ENCODE results near the gene EIF5AL1. TPM values are rescaled to one million over a fixed set of nuclear protein-coding genes. Genes with fewer than 3 reads are reported as not detected.

EIF5AL1 gene
- total and polyA plus RNA-seq, 9 of the 15 experiments (the other 6 are each of a cell fraction or from before 2014, with no cell fraction given) = 0.03 to 3.4 (median 0.53) TPM; not detected in 1

DNA sequence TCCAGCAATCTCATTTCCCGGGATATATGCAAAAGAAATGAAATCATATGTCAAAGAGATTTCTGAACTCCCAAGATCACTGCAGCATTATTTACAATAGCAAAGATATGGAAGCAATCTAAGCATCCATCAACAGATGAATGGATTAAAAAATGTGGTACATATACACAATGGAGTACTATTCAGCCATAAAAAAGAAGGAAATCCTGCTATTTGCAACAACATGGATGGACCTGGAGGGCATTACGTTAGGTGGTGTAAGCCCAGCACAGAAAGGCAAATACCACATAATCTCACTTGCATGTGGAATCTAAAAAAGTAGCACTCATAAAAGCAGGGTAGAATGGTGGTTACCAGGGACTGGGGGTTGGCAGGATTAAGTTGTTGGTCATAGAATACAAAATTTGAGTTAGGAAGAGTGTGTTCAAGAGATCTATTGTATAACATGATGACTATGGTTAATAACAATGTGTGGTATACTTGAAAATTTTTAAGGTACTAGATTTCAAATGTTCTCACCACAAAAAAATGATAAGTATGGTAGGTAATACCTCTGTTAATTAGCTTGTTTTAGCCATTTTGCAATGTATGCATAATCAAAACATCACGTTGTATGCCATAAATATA is 32.9 kb upstream of the EIF5AL1 start:
- Histone ChIP-seq H3K27ac (ENCODE audit: extremely low read depth, low read depth, low read length) (no peak overlapping the region), H3K9me1 (ENCODE audit: control insufficient read depth, insufficient read depth, low read length) (no peaks in the 10 kb centered on the region), H4K20me1 (replicated peaks; ENCODE audit: control insufficient read depth, insufficient read depth, low read length) (no peaks in the 10 kb centered on the region), H3K4me2 (ENCODE audit: insufficient read depth, low read length) (no peak overlapping the region), H3K4me3 (no peak overlapping the region), H3K79me2 (ENCODE audit: control insufficient read depth, insufficient read depth, low read length) (no peaks in the 10 kb centered on the region), H2AFZ (ENCODE audit: low read depth, low read length) (no peak overlapping the region), H3K9me3 (replicated peaks; ENCODE audit: control insufficient read depth, insufficient read depth, low read depth, low read length) (no peaks in the 10 kb centered on the region), H3K9ac (ENCODE audit: insufficient read depth in 1 of 2, low read depth in 2 of 2, low read length in 2 of 2) (no peak overlapping the region), H3K4me1 (replicated peaks in 1 of 2; ENCODE audit: control insufficient read depth in 2 of 2, insufficient read depth in 2 of 2, low read length in 2 of 2) (peaks cover 3 to 6% of the 10 kb centered on the region in 2 experiments; a peak in 3 of 5 replicates), H3K36me3 (ENCODE audit: control insufficient read depth, insufficient read depth, low read length) (no peaks in the 10 kb centered on the region), H3K27me3 (ENCODE audit: control insufficient read depth in 2 of 2, insufficient read depth in 2 of 2, low read length in 2 of 2) (peaks cover 7 to 10% of the 10 kb centered on the region in 2 experiments; a peak in 2 of 5 replicates)
- DNase-seq (ENCODE audit: extremely low read depth in 1 of 4, low spot score in 3 of 4) (no peak), ATAC-seq (no peak), FAIRE-seq (no peak)
- TF ChIP-seq ZNF316 (IDR thresholded peaks at IDR 0.05) = peak; percentile 50; the same call in 1 of the 2 replicates
- peak; percentile 68 for TF ChIP-seq ZNF146 (CRISPR knock-in tag; IDR thresholded peaks at IDR 0.05; ENCODE audit: unreplicated experiment)
- no peak for TF ChIP-seq ILK (tag; IDR thresholded peaks at IDR 0.05; ENCODE audit: borderline replicate concordance, low read depth)
- WGBS (ENCODE audit: insufficient coverage, low coverage, missing lambda C conversion rate) = 0% methylated on average over 3 of the region's 3 CpGs
- in situ Hi-C loops (cut with MboI) (no loop called here), intact Hi-C loops (cut with micrococcal nuclease) (no loop called here)
- BruUV-seq (replicated peaks) = no TSS peak
- ChIA-PET POLR2A (interaction anchor here (0.8 kb wide), 1 partner anchor 8 kb away, joined by 3 read pairs; no protein-coding TSS in a partner anchor), CTCF (ENCODE audit: low intra/inter-chr PET ratio) (no interaction called here)

DNA sequence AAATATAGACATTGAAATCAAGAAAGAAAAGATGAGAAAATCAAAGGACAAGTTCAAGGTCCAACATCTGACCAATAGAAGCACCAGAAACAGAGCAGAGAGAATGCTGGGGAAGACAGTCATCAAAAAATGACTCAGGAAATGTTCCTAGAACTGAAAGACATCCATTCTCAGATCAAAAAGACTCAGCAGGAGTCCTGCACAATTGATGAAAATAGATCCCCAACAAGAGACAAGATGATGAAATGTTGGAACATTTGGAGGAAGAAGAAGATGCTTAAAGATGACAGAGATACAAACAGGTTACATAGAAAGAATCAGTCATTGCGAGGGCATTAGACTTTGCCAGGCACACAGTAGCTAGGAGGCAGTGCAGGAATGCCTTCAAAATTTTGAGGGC is 30.0 kb upstream of the EIF5AL1 start:
- intact Hi-C loops (cut with micrococcal nuclease) (no loop called here), in situ Hi-C loops (cut with MboI) (no loop called here)
- Histone ChIP-seq H3K9ac (ENCODE audit: insufficient read depth in 1 of 2, low read depth in 2 of 2, low read length in 2 of 2) (no peak overlapping the region), H3K4me2 (ENCODE audit: insufficient read depth, low read length) (no peak overlapping the region), H3K36me3 (ENCODE audit: control insufficient read depth, insufficient read depth, low read length) (no peaks in the 10 kb centered on the region), H3K9me3 (replicated peaks; ENCODE audit: control insufficient read depth, insufficient read depth, low read depth, low read length) (no peaks in the 10 kb centered on the region), H4K20me1 (replicated peaks; ENCODE audit: control insufficient read depth, insufficient read depth, low read length) (no peaks in the 10 kb centered on the region), H3K9me1 (ENCODE audit: control insufficient read depth, insufficient read depth, low read length) (no peaks in the 10 kb centered on the region), H3K4me1 (replicated peaks in 1 of 2; ENCODE audit: control insufficient read depth in 2 of 2, insufficient read depth in 2 of 2, low read length in 2 of 2) (0 out of 5 replicates have a peak, but pooled peaks cover 0 to under 1% of the 10 kb centered on the region in 2 experiments), H3K79me2 (ENCODE audit: control insufficient read depth, insufficient read depth, low read length) (no peaks in the 10 kb centered on the region), H3K27ac (ENCODE audit: extremely low read depth, low read depth, low read length) (no peak overlapping the region), H3K27me3 (ENCODE audit: control insufficient read depth in 2 of 2, insufficient read depth in 2 of 2, low read length in 2 of 2) (peaks cover 7 to 10% of the 10 kb centered on the region in 2 experiments; a peak in 2 of 5 replicates), H2AFZ (ENCODE audit: low read depth, low read length) (no peak overlapping the region), H3K4me3 (no peak overlapping the region)
- TF ChIP-seq, protein P1, sequence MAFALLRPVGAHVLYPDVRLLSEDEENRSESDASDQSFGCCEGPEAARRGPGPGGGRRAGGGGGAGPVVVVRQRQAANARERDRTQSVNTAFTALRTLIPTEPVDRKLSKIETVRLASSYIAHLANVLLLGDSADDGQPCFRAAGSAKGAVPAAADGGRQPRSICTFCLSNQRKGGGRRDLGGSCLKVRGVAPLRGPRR (CRISPR knock-in tag; IDR thresholded peaks at IDR 0.05) = no peak
- TF ChIP-seq, protein P2, sequence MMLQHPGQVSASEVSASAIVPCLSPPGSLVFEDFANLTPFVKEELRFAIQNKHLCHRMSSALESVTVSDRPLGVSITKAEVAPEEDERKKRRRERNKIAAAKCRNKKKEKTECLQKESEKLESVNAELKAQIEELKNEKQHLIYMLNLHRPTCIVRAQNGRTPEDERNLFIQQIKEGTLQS (IDR thresholded peaks at IDR 0.05) = peak; percentile 33; the same call in 1 of the 2 replicates
- TF ChIP-seq, protein P2 (CRISPR knock-in tag; conservative IDR thresholded peaks at IDR 0.05) = no peak
- no peak for FAIRE-seq
- no peak for DNase-seq (ENCODE audit: extremely low read depth in 1 of 4, low spot score in 3 of 4)
- POLR2A ChIA-PET = interaction anchor here (0.8 to 1.1 kb wide), 2 partner anchors 16 to 28 kb away, joined by 3 to 4 read pairs; no protein-coding TSS in a partner anchor
- 7% methylated on average over 1 of the region's 1 CpG for WGBS (ENCODE audit: insufficient coverage, low coverage, missing lambda C conversion rate)
- BruUV-seq (replicated peaks) = no TSS peak
- ATAC-seq = no peak
- CTCF ChIA-PET (ENCODE audit: low intra/inter-chr PET ratio) = no interaction called here
